A673 (cell line): ENCODE measurements around the gene EGR4. TPM values are rescaled to one million over a fixed set of nuclear protein-coding genes. Genes with fewer than 3 reads are reported as not detected.

Experiments used
- BruUV-seq: library from RNA; stranded (reverse); fragments of 400-500 nt; replicated peaks from 2 replicates; lab custom pipeline; 2021; lab: Mats Ljungman, UMichigan
- CTCF ChIA-PET: fragments of 300-600 bp; sonication (Branson Sonifier 250); formaldehyde crosslinking; loops from one replicate; lab custom pipeline; 2022; ENCODE audit warnings: antibody characterized with exemption; lab: Charles Lee
- POLR2A ChIA-PET: fragments of 300-600 bp; sonication (Branson Sonifier 250); formaldehyde crosslinking; loops from one replicate; lab custom pipeline; 2022; ENCODE audit warnings: antibody characterized with exemption; ENCODE audit not compliant: low non-redundant PET; lab: Charles Lee
- DNase-seq: peaks from one replicate; pipeline ENCODE4 v3.0.0-alpha.2; 2015; ENCODE audit warnings: low spot score
- H3K27ac ChIP-seq: fragments of 200-600 bp; sonication (generic); 2 replicates; pipeline ENCODE4 v1.5.1; 2016; ENCODE audit warnings: mixed run types, low read depth, mild to moderate bottlenecking, mixed read lengths, antibody characterized with exemption, low read length; ENCODE audit not compliant: poor library complexity, severe bottlenecking
- H3K27me3 ChIP-seq: fragments of 200-600 bp; sonication (generic); replicated peaks from 2 replicates; pipeline ENCODE4 v1.6.1; 2017; ENCODE audit warnings: mixed run types, low read depth, mild to moderate bottlenecking, mixed read lengths, antibody characterized with exemption, low read length; ENCODE audit not compliant: insufficient read depth, poor library complexity
- H3K36me3 ChIP-seq: fragments of 200-600 bp; sonication (generic); 2 replicates; pipeline ENCODE4 v1.6.1; 2016; ENCODE audit warnings: mixed run types, mild to moderate bottlenecking, mixed read lengths, antibody characterized with exemption, low read length; ENCODE audit not compliant: insufficient read depth, poor library complexity, severe bottlenecking
- H3K4me1 ChIP-seq: fragments of 200-600 bp; sonication (generic); 2 replicates; pipeline ENCODE4 v1.6.1; 2017; ENCODE audit warnings: mixed run types, mild to moderate bottlenecking, mixed read lengths, antibody characterized with exemption, low read length; ENCODE audit not compliant: insufficient read depth, poor library complexity, severe bottlenecking
- H3K4me3 ChIP-seq: fragments of 200-600 bp; sonication (generic); 2 replicates; pipeline ENCODE4 v1.5.1; 2016; ENCODE audit warnings: low read depth, mixed run types, mild to moderate bottlenecking, mixed read lengths, low read length; ENCODE audit not compliant: poor library complexity, severe bottlenecking
- H3K9me3 ChIP-seq: fragments of 200-600 bp; sonication (generic); 2 replicates; pipeline ENCODE4 v1.6.1; 2016; ENCODE audit warnings: mixed run types, low read depth, mild to moderate bottlenecking, mixed read lengths, antibody characterized with exemption, low read length; ENCODE audit not compliant: poor library complexity, severe bottlenecking
- CTCF ChIP-seq: fragments of 300-800, 200-600 bp; sonication (generic); conservative IDR thresholded peaks from 2 replicates; pipeline ENCODE4 v1.5.1; 2017; ENCODE audit warnings: low read depth, mild to moderate bottlenecking, antibody characterized with exemption, low read length, moderate library complexity, mixed read lengths
- EZH2 ChIP-seq: fragments of 200-600 bp; sonication (generic); IDR thresholded peaks from 2 replicates; pipeline ENCODE4 v1.6.1; 2017; ENCODE audit warnings: borderline replicate concordance, low read depth, mild to moderate bottlenecking, mixed read lengths, antibody characterized with exemption, low read length; ENCODE audit not compliant: poor library complexity, severe bottlenecking
- intact Hi-C: fragments of 100-400 bp; cut with micrococcal nuclease; formaldehyde crosslinking; loops from one replicate; pipeline ENCODE4 v1.10.0; 2022; ENCODE audit not compliant: unreplicated experiment
- total RNA-seq: library from RNA; stranded (reverse); gene quantifications from 2 replicates; pipeline ENCODE4 v1.2.3, GENCODE V29; 2021

Gene EGR4
- total RNA-seq, 1 experiment from 2014 or later: 1.9 TPM

DNA sequence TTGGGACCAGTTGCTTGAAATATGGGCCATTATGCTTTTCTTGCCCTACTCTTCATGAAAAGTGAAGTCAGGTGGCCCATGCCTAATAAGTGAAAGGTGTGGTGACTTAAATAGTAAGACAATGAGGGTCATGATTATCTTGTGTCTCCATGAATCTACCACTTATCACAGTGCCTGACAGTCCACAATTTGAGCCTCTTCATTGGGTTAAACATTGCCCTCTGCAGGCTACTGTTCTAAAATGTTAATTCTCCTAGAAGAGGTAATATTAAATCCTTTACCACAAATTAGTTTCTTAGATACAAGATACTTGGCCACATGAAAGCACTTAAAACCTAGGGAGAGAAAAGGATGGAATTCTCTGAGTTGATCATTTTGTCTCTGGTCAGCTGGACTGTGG is 4.0 kb downstream of the EGR4 start:
- Histone ChIP-seq H3K27me3 (peaks cover 43% of the 10 kb centered on the region), H3K27ac (no peak overlapping the region), H3K4me3 (no peak overlapping the region), H3K36me3 (no peaks in the 10 kb centered on the region), H3K9me3 (no peaks in the 10 kb centered on the region), H3K4me1 (peaks cover 6% of the 10 kb centered on the region)
- ChIA-PET CTCF (interaction anchor here (0.6 kb wide), 2 partner anchors 308 to 1225 kb away, joined by 3 to 9 read pairs; partner anchors contain the start of gene TLX2), POLR2A (no interaction called here)
- DNase-seq: no peak
- BruUV-seq: no TSS peak
- no peak for TF ChIP-seq EZH2
- 0 out of 2 replicates have a peak, but pooled peaks have one; percentile 28 for TF ChIP-seq CTCF
- intact Hi-C loops: no loop called here

- ChIA-PET POLR2A (no interaction called here), CTCF (no interaction called here)
- peaks cover 12% of the 10 kb centered on the region for H3K27me3 ChIP-seq
- no peaks in the 10 kb centered on the region for H3K36me3 ChIP-seq
- BruUV-seq: no TSS peak
- no peak for TF ChIP-seq CTCF
- TF ChIP-seq EZH2: no peak
- H3K9me3 ChIP-seq: no peaks in the 10 kb centered on the region
- no peak overlapping the region for H3K4me3 ChIP-seq
- H3K4me1 ChIP-seq: no peaks in the 10 kb centered on the region
- H3K27ac ChIP-seq: no peak overlapping the region
- intact Hi-C loops: no loop called here
- no peak for DNase-seq
Measured at GRCh38 chr2:73286134-73286655, 7.2 kb downstream of the EGR4 start.

GRCh38 chr2:73285159-73285739 is 8.1 kb downstream of the EGR4 start:
- TF ChIP-seq EZH2: no peak
- no peak for TF ChIP-seq CTCF
- intact Hi-C loops: no loop called here
- H3K36me3 ChIP-seq: no peaks in the 10 kb centered on the region
- CTCF ChIA-PET: no interaction called here
- peak overlapping the region; percentile 78 for H3K4me3 ChIP-seq
- POLR2A ChIA-PET: no interaction called here
- no peak overlapping the region for H3K27ac ChIP-seq
- H3K4me1 ChIP-seq: no peaks in the 10 kb centered on the region
- DNase-seq: no peak
- no TSS peak for BruUV-seq
- peaks cover 3% of the 10 kb centered on the region for H3K27me3 ChIP-seq
- no peaks in the 10 kb centered on the region for H3K9me3 ChIP-seq
